Stimulated activated CD8-positive, alpha-beta memory T cell treated with anti-CD3 and anti-CD28 coated beads, Interleukin-4, amount 100 ng/mL, for 48 hours (primary cell): ENCODE results near the gene ZNF593OS.

ENCODE experiments used
- DNase-seq: peaks from one replicate; pipeline ENCODE4 v3.0.0-alpha.2; 2020

ZNF593OS gene

GRCh38 chr1:26124418-26125331 lies 47.0 kb downstream of the ZNF593OS start:
- DNase-seq, result no peak

- no peak for DNase-seq
These were observed 48.4 kb downstream of the ZNF593OS start for GRCh38 chr1:26122988-26123973.

GRCh38 chr1:26121854-26122773 lies 49.5 kb downstream of the ZNF593OS start:
- DNase-seq, result no peak

GRCh38 chr1:26119892-26120608 lies 51.6 kb downstream of the ZNF593OS start:
- no peak for DNase-seq
